Endothelial cell (in vitro differentiated cells): ENCODE measurements around the gene KCNIP4. TPM values are rescaled to one million over a fixed set of nuclear protein-coding genes. Genes with fewer than 3 reads are reported as not detected.

ENCODE experiments used
- DNase-seq: peaks from one replicate; pipeline ENCODE4 v3.0.0; 2021; ENCODE audit warnings: low spot score
- H3K27ac Mint-ChIP-seq: one replicate; pipeline ENCODE4 v1.8.0; 2021; ENCODE audit warnings: mixed read lengths, inconsistent platforms; ENCODE audit not compliant: unreplicated experiment
- H3K27me3 Mint-ChIP-seq: one replicate; pipeline ENCODE4 v1.8.0; 2021; ENCODE audit warnings: mild to moderate bottlenecking, moderate library complexity, mixed read lengths, inconsistent platforms; ENCODE audit not compliant: unreplicated experiment
- H3K36me3 Mint-ChIP-seq: one replicate; pipeline ENCODE4 v1.8.0; 2021; ENCODE audit warnings: mild to moderate bottlenecking, low read depth, mixed read lengths, inconsistent platforms; ENCODE audit not compliant: unreplicated experiment
- H3K4me1 Mint-ChIP-seq: one replicate; pipeline ENCODE4 v1.8.0; 2021; ENCODE audit warnings: mild to moderate bottlenecking, mixed read lengths, inconsistent platforms; ENCODE audit not compliant: unreplicated experiment
- H3K4me3 Mint-ChIP-seq: one replicate; pipeline ENCODE4 v1.8.0; 2021; ENCODE audit warnings: mild to moderate bottlenecking, mixed read lengths, inconsistent platforms; ENCODE audit not compliant: unreplicated experiment
- H3K9me3 Mint-ChIP-seq: one replicate; pipeline ENCODE4 v1.8.0; 2021; ENCODE audit warnings: mixed read lengths, inconsistent platforms; ENCODE audit not compliant: unreplicated experiment
- CTCF ChIP-seq: fragments of 200-600 bp; sonication (generic); IDR thresholded peaks from one replicate; pipeline ENCODE4 v1.5.0; 2021; ENCODE audit warnings: antibody characterized with exemption; ENCODE audit not compliant: unreplicated experiment
- total RNA-seq: library from RNA; stranded (reverse); fragmentation: NEBNext Ultra II Directional; extraction: Animal tissue kit (Norgen Biotek cat#: 25700); gene quantifications from one replicate; pipeline ENCODE4 v1.2.1, GENCODE V29; 2021; ENCODE audit not compliant: unreplicated experiment

The KCNIP4 gene
- total RNA-seq, 1 donor from 2014 or later: 0.31 TPM

GRCh38 chr4:21806991-21807390, 141.6 kb downstream of the KCNIP4 start:
- no peak for TF ChIP-seq CTCF

GRCh38 chr4:21802406-21802805, 146.2 kb downstream of the KCNIP4 start:
- no peaks in the 10 kb centered on the region for H3K4me1 Mint-ChIP-seq
- no peak overlapping the region for H3K4me3 Mint-ChIP-seq
- H3K27ac Mint-ChIP-seq: no peak overlapping the region

More at GRCh38 chr4:21806991-21807390, 141.6 kb downstream of the KCNIP4 start:
- Mint-ChIP-seq H3K4me1 (no peaks in the 10 kb centered on the region), H3K27me3 (no peaks in the 10 kb centered on the region), H3K9me3 (no peaks in the 10 kb centered on the region), H3K4me3 (no peak overlapping the region), H3K36me3 (no peaks in the 10 kb centered on the region), H3K27ac (no peak overlapping the region)
- no peak for DNase-seq

GRCh38 chr4:21801661-21802385, 146.7 kb downstream of the KCNIP4 start:
- Mint-ChIP-seq H3K9me3 (no peaks in the 10 kb centered on the region), H3K4me3 (no peak overlapping the region), H3K27ac (no peak overlapping the region), H3K27me3 (no peaks in the 10 kb centered on the region), H3K36me3 (no peaks in the 10 kb centered on the region), H3K4me1 (no peaks in the 10 kb centered on the region)
- DNase-seq: no peak
- no peak for TF ChIP-seq CTCF

More at GRCh38 chr4:21802406-21802805, 146.2 kb downstream of the KCNIP4 start:
- no peaks in the 10 kb centered on the region for H3K36me3 Mint-ChIP-seq
- H3K9me3 Mint-ChIP-seq: no peaks in the 10 kb centered on the region
- no peaks in the 10 kb centered on the region for H3K27me3 Mint-ChIP-seq
- DNase-seq: no peak
- TF ChIP-seq CTCF: no peak

- H3K4me3 Mint-ChIP-seq: no peak overlapping the region
- no peak for TF ChIP-seq CTCF
- no peaks in the 10 kb centered on the region for H3K4me1 Mint-ChIP-seq
- no peaks in the 10 kb centered on the region for H3K36me3 Mint-ChIP-seq
- no peaks in the 10 kb centered on the region for H3K27me3 Mint-ChIP-seq
- no peak for DNase-seq
- H3K27ac Mint-ChIP-seq: no peak overlapping the region
- no peaks in the 10 kb centered on the region for H3K9me3 Mint-ChIP-seq
These were observed 153.5 kb downstream of the KCNIP4 start for GRCh38 chr4:21795091-21795490.

- no peak overlapping the region for H3K27ac Mint-ChIP-seq
- H3K27me3 Mint-ChIP-seq: no peaks in the 10 kb centered on the region
- TF ChIP-seq CTCF: no peak
- H3K4me3 Mint-ChIP-seq: no peak overlapping the region
- DNase-seq: no peak
- no peaks in the 10 kb centered on the region for H3K4me1 Mint-ChIP-seq
- H3K36me3 Mint-ChIP-seq: no peaks in the 10 kb centered on the region
- H3K9me3 Mint-ChIP-seq: no peaks in the 10 kb centered on the region
These were observed 155.8 kb downstream of the KCNIP4 start for GRCh38 chr4:21792736-21793135.
